AG04449 (cell line): ENCODE measurements around the gene SLC24A3.

Experiments used
- CTCF ChIA-PET: fragments of 350-600 bp; formaldehyde crosslinking; extraction: SDS; loops from one replicate; lab custom pipeline; 2021; ENCODE audit warnings: antibody characterized with exemption; lab: Yijun Ruan, JAX
- POLR2A ChIA-PET: fragments of 400-600, 350-600 bp; formaldehyde crosslinking; extraction: SDS; loops from one replicate; lab custom pipeline; 2020; ENCODE audit warnings: antibody characterized with exemption, inconsistent platforms; lab: Yijun Ruan, JAX
- DNase-seq: peaks from one replicate; pipeline ENCODE4 v3.0.0-alpha.2; 2010; ENCODE audit warnings: low read depth, low spot score
- H3K4me3 ChIP-seq: 2 replicates; pipeline ENCODE4 v1.5.1; 2011; ENCODE audit warnings: low read depth, mild to moderate bottlenecking, control low read depth, low read length
- CTCF ChIP-seq: IDR thresholded peaks from one replicate; pipeline ENCODE4 v1.5.1; 2011; ENCODE audit warnings: mild to moderate bottlenecking, moderate library complexity, low read length, control low read depth, inconsistent platforms; ENCODE audit not compliant: insufficient read depth; ENCODE audit errors: missing control alignments

The SLC24A3 gene

DNA sequence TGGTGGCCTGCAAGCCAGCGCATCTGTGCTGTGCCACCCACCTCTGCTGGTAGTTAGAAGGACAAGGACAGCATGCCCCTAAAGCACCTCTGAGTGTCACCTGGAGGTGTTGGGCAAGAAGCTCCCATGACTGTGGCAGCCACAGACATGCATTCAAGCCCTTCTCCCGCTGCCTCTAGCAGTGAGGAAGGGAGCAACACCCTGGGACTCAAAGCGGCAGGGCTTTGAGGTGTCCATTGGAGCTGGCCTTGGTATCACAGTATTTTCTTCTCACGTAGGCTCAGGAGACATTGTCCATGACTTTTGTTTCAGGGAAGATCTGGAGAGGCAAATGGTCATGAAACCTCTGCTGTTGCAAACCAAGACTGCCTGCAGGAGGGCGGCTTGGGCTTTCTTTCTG, 404.8 kb downstream of the SLC24A3 start:
- DNase-seq: no peak
- CTCF ChIA-PET: no interaction called here

DNA sequence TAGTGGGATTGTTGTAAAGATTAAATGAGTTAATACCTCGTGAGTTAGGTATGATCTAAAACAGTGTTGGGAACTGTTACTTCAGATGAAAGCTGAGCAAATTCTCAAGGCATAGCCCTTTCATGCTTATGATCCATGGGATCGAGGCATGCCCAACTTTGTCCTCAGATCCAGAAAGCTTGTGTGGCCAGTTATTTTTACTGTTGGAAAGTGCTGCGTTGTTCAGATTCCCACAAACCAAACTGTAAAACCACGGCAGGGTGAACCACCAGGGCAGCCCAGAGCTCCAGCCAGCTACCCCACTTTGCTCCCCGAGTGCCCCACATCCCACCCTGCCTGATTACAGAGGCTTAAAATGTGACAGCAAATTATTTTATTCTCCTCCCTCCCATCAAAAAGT, 406.3 kb downstream of the SLC24A3 start:
- no peak overlapping the region for H3K4me3 ChIP-seq
- DNase-seq: no peak
- CTCF ChIA-PET: interaction anchor here (1.0 to 1.1 kb wide), 2 partner anchors 42 to 44 kb away, joined by 3 read pairs; no protein-coding TSS in a partner anchor
- TF ChIP-seq CTCF: no peak
- POLR2A ChIA-PET: no interaction called here

More for the DNA sequence above, 404.8 kb downstream of the SLC24A3 start:
- H3K4me3 ChIP-seq: no peak overlapping the region
- POLR2A ChIA-PET: no interaction called here
- TF ChIP-seq CTCF: no peak

DNA sequence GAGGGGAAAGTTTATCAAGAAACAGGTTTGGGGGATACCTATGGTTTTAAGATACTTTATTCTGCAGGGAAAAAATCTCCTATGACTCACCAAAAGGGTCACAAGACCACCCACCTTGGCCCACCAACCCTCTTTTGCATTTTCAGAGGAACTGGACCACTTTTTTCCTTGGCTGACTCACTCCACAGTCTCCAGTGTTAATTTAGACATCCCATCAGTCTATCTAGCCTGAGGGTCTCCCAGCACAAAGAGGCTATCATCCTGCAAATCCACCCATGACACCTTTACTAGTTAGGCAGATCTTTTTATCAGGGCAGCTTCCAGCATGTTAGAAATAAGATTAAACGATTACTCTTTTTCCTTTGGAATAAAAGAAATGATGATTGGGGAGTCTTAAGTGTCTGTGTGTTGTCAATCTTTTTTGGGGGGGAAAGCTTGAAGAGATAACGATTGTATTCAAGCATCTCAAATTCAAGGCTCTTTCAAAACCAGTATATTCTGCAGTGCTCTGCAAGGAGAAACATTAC, 407.5 kb downstream of the SLC24A3 start:
- ChIA-PET POLR2A (no interaction called here), CTCF (interaction anchor here (0.8 to 1.1 kb wide), 3 partner anchors 9 to 41 kb away, joined by 3 read pairs; no protein-coding TSS in a partner anchor)
- no peak for TF ChIP-seq CTCF
- no peak overlapping the region for H3K4me3 ChIP-seq
- DNase-seq: no peak

DNA sequence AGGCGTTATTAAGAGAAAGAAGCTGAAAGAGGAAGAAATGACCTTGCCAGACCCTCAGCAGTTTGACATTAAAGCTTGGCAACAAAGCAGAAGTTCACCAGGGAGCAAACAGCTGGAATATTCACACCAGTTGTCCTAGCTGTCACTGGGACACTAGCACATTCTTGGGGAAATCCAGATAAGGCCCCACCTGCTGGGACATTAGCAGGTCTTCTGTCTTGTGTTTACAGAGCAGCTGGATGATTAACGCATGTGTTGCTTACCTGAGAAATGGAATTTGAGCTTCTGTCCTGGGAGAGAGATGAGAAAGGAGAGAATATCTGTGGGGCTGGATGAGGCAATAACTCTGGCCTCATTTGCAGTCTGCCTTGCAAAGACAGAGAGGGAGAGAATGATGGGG, 408.0 kb downstream of the SLC24A3 start:
- ChIA-PET POLR2A (no interaction called here), CTCF (interaction anchor here (0.8 to 1.9 kb wide), 2 partner anchors 10 to 41 kb away, joined by 3 to 6 read pairs; no protein-coding TSS in a partner anchor)
- no peak for DNase-seq
- no peak overlapping the region for H3K4me3 ChIP-seq
- no peak for TF ChIP-seq CTCF

DNA sequence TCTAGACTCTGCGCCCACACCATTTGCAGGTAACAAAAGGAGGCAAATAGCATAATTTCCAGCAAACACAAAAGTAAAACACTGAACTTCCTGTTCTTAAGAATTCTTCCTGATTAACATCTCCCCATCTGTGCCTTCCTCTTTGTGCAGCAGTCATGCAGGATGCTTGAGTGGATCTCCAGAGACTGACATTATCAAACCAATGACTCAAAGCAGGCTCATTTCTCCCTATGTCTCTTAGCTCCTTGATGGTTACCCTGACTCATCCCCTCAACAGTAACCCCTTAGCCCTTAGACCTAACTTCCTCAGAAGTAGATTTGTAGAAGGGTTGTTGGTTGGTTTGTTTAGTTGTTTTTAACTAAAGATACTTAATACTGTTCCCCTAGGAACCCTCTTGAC, 408.6 kb downstream of the SLC24A3 start:
- DNase-seq: no peak
- ChIA-PET CTCF (interaction anchor here (0.8 to 1.9 kb wide), 2 partner anchors 9 to 42 kb away, joined by 3 to 6 read pairs; no protein-coding TSS in a partner anchor), POLR2A (no interaction called here)
- H3K4me3 ChIP-seq: no peak overlapping the region
- no peak for TF ChIP-seq CTCF

DNA sequence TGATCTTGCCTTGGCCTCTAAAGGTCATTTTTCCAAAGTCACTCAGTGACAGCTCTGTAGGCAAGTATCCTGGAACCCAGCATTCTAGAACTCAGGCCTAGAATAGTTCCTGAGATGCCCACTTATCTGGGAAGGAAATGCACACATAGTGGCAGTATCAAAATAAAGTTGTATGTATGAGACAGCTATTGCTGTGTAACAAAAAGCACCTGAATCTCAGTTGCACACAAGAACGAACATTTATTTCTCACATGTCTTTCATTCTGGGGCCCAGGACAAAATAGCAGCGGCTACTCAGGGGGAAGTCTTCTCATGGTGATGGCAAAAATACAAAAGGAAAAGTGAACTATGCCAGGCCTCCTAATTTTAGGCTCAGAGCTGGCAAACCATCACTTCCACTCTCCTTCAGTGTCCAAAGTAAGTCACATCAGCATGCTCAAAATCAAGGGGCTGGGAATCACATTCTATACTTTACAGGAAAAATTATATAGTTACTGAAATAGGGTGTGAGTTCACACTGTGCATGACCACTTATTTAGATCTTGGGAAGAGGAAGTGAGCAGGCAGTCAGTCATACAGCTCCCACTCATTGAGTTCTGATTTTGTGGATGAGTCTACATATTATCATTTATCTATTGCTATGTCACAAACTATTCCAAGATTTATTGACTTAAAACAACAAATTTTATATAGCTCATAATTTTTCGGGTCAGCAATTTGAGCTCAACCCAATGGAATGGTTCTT, 412.0 kb downstream of the SLC24A3 start:
- TF ChIP-seq CTCF: no peak
- ChIA-PET POLR2A (no interaction called here), CTCF (interaction anchor here (1.3 to 1.5 kb wide), 2 partner anchors 10 to 41 kb away, joined by 3 read pairs; no protein-coding TSS in a partner anchor)
- no peak overlapping the region for H3K4me3 ChIP-seq
- DNase-seq: no peak
